ENCODE measurements around the gene UBE3A.

Gene UBE3A

DNA sequence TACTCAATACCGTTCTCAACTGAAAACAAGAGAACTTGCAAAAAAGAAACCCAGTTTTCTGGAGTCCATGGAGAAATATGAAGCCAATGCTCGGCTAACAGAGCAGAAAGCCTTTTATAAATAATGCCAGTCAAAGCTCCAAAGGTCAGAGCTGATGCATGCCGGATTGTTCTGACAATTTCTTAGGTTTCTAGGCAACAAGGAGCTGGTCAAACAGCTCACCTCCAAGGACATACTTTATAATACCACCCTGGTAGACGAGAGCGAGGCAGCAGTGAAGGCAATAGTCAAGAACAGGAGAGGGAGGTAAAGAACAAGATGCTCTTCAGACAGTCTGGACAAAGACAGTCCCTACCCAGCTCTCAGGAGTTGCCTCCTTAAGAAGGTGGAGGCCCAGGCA is 111.1 kb downstream of the UBE3A start:
- no peak for DNase-seq

GRCh38 chr15:25325187-25325586 is 113.6 kb downstream of the UBE3A start:
- no peak for DNase-seq

GRCh38 chr15:25323420-25323819 is 115.4 kb downstream of the UBE3A start:
- no peak for DNase-seq

DNA sequence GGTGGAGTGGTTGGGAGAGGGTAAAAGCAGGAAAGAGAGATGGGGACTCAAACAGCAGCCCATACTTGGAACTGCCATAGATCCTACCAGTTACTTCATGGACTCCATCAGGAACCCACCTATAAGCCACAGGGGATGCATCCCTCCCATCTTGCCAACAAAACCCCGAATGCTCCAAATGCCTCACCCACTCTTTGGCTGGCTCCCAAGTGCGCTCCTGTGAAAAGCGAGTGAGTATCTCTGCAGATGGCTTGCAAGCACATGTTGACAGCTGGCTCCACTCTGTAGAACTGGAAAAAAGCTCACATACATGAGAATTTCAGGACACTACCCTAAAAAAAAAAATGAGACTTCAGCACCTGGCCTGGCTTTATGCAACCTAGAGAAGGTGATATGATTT is 151.0 kb downstream of the UBE3A start:
- no peak for DNase-seq

Data from fibroblast of skin of right biceps (primary cell).